Neural progenitor cell (in vitro differentiated cells): Measurements from ENCODE around the gene SEPTIN2. TPM values are rescaled to one million over a fixed set of nuclear protein-coding genes. Genes with fewer than 3 reads are reported as not detected.

Source experiments
- DNase-seq: peaks from one replicate; pipeline ENCODE4 v3.0.0-alpha.2; 2016; ENCODE audit warnings: low spot score
- H2AFZ ChIP-seq: fragments of 200-600 bp; sonication (generic); replicated peaks from 2 replicates; pipeline ENCODE4 v1.6.1; 2016; ENCODE audit warnings: antibody characterized with exemption
- H3F3A ChIP-seq: fragments of 200-600 bp; sonication (generic); 2 replicates; pipeline ENCODE4 v1.6.1; 2016; ENCODE audit warnings: antibody characterized with exemption, low read depth
- H3K27ac ChIP-seq: fragments of 200-600 bp; sonication (generic); 2 replicates; pipeline ENCODE4 v1.5.1; 2016; ENCODE audit warnings: mild to moderate bottlenecking
- H3K27me3 ChIP-seq: fragments of 200-600 bp; sonication (generic); 2 replicates; pipeline ENCODE4 v1.6.1; 2016; ENCODE audit warnings: mild to moderate bottlenecking, moderate library complexity
- H3K36me3 ChIP-seq: fragments of 200-600 bp; sonication (generic); 2 replicates; pipeline ENCODE4 v1.5.1; 2016
- H3K4me1 ChIP-seq: fragments of 200-600 bp; sonication (generic); 2 replicates; pipeline ENCODE4 v1.6.1; 2016; ENCODE audit warnings: mixed run types
- H3K4me2 ChIP-seq: fragments of 200-600 bp; sonication (generic); 2 replicates; pipeline ENCODE4 v1.6.1; 2016
- H3K4me3 ChIP-seq: fragments of 200-600 bp; sonication (generic); 2 replicates; pipeline ENCODE4 v1.5.1; 2016
- H3K79me2 ChIP-seq: fragments of 200-600 bp; sonication (generic); 2 replicates; pipeline ENCODE4 v1.6.1; 2016; ENCODE audit warnings: low read depth
- H3K9ac ChIP-seq: fragments of 200-600 bp; sonication (generic); 2 replicates; pipeline ENCODE4 v1.6.1; 2016
- H3K9me3 ChIP-seq: fragments of 200-600 bp; sonication (generic); 2 replicates; pipeline ENCODE4 v1.5.1; 2016; ENCODE audit warnings: low read depth
- H4K20me1 ChIP-seq: fragments of 200-600 bp; sonication (generic); 2 replicates; pipeline ENCODE4 v1.6.1; 2016; ENCODE audit warnings: low read depth
- H3K27ac Mint-ChIP-seq: 3 replicates; pipeline ENCODE4 v1.8.0; 2021; ENCODE audit warnings: mixed read lengths
- H3K27me3 Mint-ChIP-seq: 2 replicates; pipeline ENCODE4 v1.8.0; 2022; ENCODE audit warnings: low read depth, mild to moderate bottlenecking, inconsistent platforms, moderate library complexity, mixed read lengths; ENCODE audit not compliant: insufficient read depth
- H3K36me3 Mint-ChIP-seq: 3 replicates; pipeline ENCODE4 v1.8.0; 2021; ENCODE audit warnings: mixed read lengths
- H3K4me1 Mint-ChIP-seq: 3 replicates; pipeline ENCODE4 v1.8.0; 2021; ENCODE audit warnings: mixed read lengths
- H3K4me3 Mint-ChIP-seq: 3 replicates; pipeline ENCODE4 v1.8.0; 2021; ENCODE audit warnings: mild to moderate bottlenecking, moderate library complexity, mixed read lengths
- H3K9me3 Mint-ChIP-seq: 3 replicates; pipeline ENCODE4 v1.8.0; 2020; ENCODE audit warnings: mixed read lengths
- CTCF ChIP-seq: fragments of 200-600 bp; sonication (generic); IDR thresholded peaks from 2 replicates; pipeline ENCODE4 v1.5.1; 2017; ENCODE audit warnings: antibody characterized with exemption, mild to moderate bottlenecking
- EZH2 ChIP-seq: fragments of 200-600 bp; sonication (generic); IDR thresholded peaks from 2 replicates; pipeline ENCODE4 v1.6.1; 2017; ENCODE audit warnings: antibody characterized with exemption, mild to moderate bottlenecking, moderate library complexity
- EZH2phosphoT487 ChIP-seq: fragments of 200-600 bp; sonication (generic); IDR thresholded peaks from 2 replicates; pipeline ENCODE4 v1.6.1; 2017; ENCODE audit warnings: antibody characterized with exemption
- total RNA-seq: library from RNA; depleted of rRNA; stranded (reverse); fragments of >200 nt; gene quantifications from 2 replicates; pipeline ENCODE4 v1.2.3, GENCODE V29; 2015; ENCODE audit warnings: low replicate concordance

SEPTIN2 gene
- total RNA-seq, 1 donor from 2014 or later: 632 TPM

DNA sequence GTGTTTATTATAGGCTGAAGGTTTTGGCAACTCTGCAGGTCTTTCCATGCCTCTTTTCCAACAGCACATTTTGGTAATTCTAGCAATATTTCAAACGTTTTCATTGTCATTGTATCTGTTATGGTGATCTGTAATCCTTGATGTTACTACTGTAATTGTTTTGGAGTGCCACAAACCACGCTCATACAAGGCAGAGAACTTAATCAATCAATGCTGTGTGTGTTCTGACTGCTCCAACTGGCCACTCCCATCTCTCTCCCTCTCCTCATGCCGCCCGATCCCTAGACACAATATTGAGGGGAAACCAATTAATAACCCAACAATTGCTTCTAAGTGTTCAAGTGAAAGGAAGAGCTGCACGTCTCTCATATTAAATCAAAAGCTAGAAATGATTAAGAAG, 33.2 kb upstream of the SEPTIN2 start:
- H3K9me3 Mint-ChIP-seq: no peaks in the 10 kb centered on the region
- TF ChIP-seq EZH2phosphoT487 (no peak), EZH2 (no peak), CTCF (no peak)
- Histone ChIP-seq H3K4me3 (no peak overlapping the region), H3K9ac (no peak overlapping the region), H3K4me2 (no peak overlapping the region), H3K4me1 (no peaks in the 10 kb centered on the region), H3K36me3 (no peaks in the 10 kb centered on the region), H3K27ac (no peak overlapping the region), H4K20me1 (peaks cover 41% of the 10 kb centered on the region), H3K27me3 (no peaks in the 10 kb centered on the region), H2AFZ (no peak overlapping the region), H3K9me3 (no peaks in the 10 kb centered on the region), H3F3A (no peaks in the 10 kb centered on the region), H3K79me2 (peaks cover 99% of the 10 kb centered on the region)
- no peak for DNase-seq
- peaks cover 7% of the 10 kb centered on the region for H3K4me1 Mint-ChIP-seq
- peaks cover 11% of the 10 kb centered on the region for H3K36me3 Mint-ChIP-seq
- H3K4me3 Mint-ChIP-seq: no peak overlapping the region
- H3K27ac Mint-ChIP-seq: no peak overlapping the region
- peaks cover under 1% of the 10 kb centered on the region for H3K27me3 Mint-ChIP-seq

- no peak overlapping the region for H3K27ac ChIP-seq
- H3K27ac Mint-ChIP-seq: no peak overlapping the region
- no peaks in the 10 kb centered on the region for H3F3A ChIP-seq
- H3K27me3 ChIP-seq: no peaks in the 10 kb centered on the region
- no peak overlapping the region for H3K4me2 ChIP-seq
- TF ChIP-seq EZH2 (no peak), EZH2phosphoT487 (no peak), CTCF (no peak)
- no peaks in the 10 kb centered on the region for H3K9me3 Mint-ChIP-seq
- H3K9me3 ChIP-seq: no peaks in the 10 kb centered on the region
- H3K9ac ChIP-seq: no peak overlapping the region
- no peak for DNase-seq
- H2AFZ ChIP-seq: no peak overlapping the region
- no peak overlapping the region for H3K4me3 ChIP-seq
- peaks cover 13% of the 10 kb centered on the region for H3K36me3 Mint-ChIP-seq
- peaks cover 46% of the 10 kb centered on the region for H4K20me1 ChIP-seq
- H3K4me1 ChIP-seq: no peaks in the 10 kb centered on the region
- peaks cover 4% of the 10 kb centered on the region for H3K4me1 Mint-ChIP-seq
- no peak overlapping the region for H3K4me3 Mint-ChIP-seq
- H3K79me2 ChIP-seq: peaks cover 99% of the 10 kb centered on the region
- no peaks in the 10 kb centered on the region for H3K36me3 ChIP-seq
- no peaks in the 10 kb centered on the region for H3K27me3 Mint-ChIP-seq
Measured at GRCh38 chr2:241285596-241285995, 30.1 kb upstream of the SEPTIN2 start.

- Histone ChIP-seq H4K20me1 (peaks cover 53% of the 10 kb centered on the region), H3K27ac (no peak overlapping the region), H3K4me3 (no peak overlapping the region), H3K9ac (no peak overlapping the region), H3K9me3 (no peaks in the 10 kb centered on the region), H3K27me3 (no peaks in the 10 kb centered on the region), H3K4me2 (no peak overlapping the region), H3F3A (no peaks in the 10 kb centered on the region), H3K79me2 (peaks cover 99% of the 10 kb centered on the region), H3K4me1 (no peaks in the 10 kb centered on the region), H3K36me3 (no peaks in the 10 kb centered on the region), H2AFZ (no peak overlapping the region)
- Mint-ChIP-seq H3K27me3 (no peaks in the 10 kb centered on the region), H3K36me3 (peaks cover 13% of the 10 kb centered on the region), H3K27ac (peak overlapping the region; percentile 50), H3K4me1 (peaks cover 4% of the 10 kb centered on the region), H3K9me3 (no peaks in the 10 kb centered on the region), H3K4me3 (no peak overlapping the region)
- TF ChIP-seq EZH2: no peak
- no peak for TF ChIP-seq CTCF
- DNase-seq: no peak
Measured at GRCh38 chr2:241286348-241287090, 29.2 kb upstream of the SEPTIN2 start.
